Measurements from ENCODE around the gene ARPP21. TPM values are rescaled to one million over a fixed set of nuclear protein-coding genes. Genes with fewer than 3 reads are reported as not detected.

ARPP21 gene
- total RNA-seq, 2 donors from 2014 or later, result not detected

DNA sequence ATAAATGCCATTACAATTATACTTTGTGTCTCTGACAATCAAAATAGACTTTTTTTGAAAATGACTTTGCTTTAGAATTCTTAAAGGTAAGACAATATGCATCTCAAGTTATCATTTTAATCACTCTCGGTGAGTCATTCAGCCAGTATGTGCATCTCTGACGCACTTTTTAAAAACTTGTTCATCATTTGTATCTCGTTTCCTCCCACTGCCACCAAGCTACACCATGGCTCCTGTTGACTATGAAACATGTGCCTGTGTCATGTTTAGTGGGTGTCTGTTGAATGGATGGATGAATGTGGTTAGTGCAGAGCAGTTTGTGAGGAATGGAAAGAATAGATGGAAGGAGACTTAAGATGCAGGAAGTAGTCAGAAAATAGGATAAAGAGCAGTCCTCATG, 68.6 kb downstream of the ARPP21 start:
- Mint-ChIP-seq H3K27me3 (no peaks in the 10 kb centered on the region), H3K4me1 (no peaks in the 10 kb centered on the region), H3K36me3 (ENCODE audit: low read depth) (no peaks in the 10 kb centered on the region), H3K27ac (no peak overlapping the region), H3K4me3 (no peak overlapping the region)
- no peak for DNase-seq
- ATAC-seq, result no peak
- no peaks in the 10 kb centered on the region for H3K9me3 ChIP-seq (ENCODE audit: control insufficient read depth, low read length, poor library complexity, severe bottlenecking)

DNA sequence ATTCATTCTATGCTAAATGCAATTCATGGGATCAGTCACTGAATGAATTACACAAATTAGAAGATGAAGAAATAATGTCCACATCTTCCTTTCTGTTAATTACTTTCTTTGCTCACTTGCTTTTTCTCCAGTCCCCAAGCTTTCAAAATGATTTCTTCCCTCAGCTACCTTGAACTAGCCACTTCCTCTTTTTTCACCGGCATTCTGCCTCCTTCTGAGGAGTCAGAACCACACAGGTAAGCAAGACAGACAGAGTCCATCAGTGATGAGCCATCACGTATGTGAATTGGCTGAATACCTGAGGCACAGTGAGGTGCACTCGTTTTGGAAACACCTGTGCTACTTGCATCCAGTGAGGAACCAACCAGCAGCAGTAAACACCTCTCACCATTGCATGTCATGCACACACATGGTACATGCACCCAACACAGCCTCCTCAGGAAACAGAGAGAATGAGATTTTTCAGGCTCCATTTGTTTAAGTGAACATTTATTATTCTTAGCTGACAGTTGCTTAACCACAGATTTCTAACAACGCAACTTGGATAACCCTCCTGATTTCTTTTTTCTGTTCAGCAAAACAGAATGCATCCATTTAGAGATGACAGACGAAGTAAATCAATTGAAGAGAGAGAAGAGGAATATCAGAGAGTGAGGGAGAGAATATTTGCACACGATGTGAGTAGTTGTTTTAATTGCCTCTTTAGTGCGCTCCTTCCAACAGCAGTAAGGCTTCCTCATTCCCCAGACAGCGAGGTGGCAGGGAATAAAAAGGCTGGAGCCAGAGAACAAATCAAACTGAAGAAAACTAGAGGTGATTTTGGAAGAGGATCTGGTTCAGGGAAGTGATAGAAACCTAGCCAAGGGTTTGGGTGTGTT, 69.3 kb downstream of the ARPP21 start:
- no peaks in the 10 kb centered on the region for H3K9me3 ChIP-seq (ENCODE audit: control insufficient read depth, low read length, poor library complexity, severe bottlenecking)
- Mint-ChIP-seq H3K4me3 (no peak overlapping the region), H3K36me3 (ENCODE audit: low read depth) (no peaks in the 10 kb centered on the region), H3K27me3 (no peaks in the 10 kb centered on the region), H3K4me1 (no peaks in the 10 kb centered on the region), H3K27ac (no peak overlapping the region)
- ATAC-seq (no peak), DNase-seq (no peak)

- no peak overlapping the region for H3K27ac Mint-ChIP-seq
- ATAC-seq, result no peak
- H3K36me3 Mint-ChIP-seq (ENCODE audit: low read depth), result no peaks in the 10 kb centered on the region
- H3K4me3 Mint-ChIP-seq, result no peak overlapping the region
- H3K4me1 Mint-ChIP-seq, result no peaks in the 10 kb centered on the region
- no peak for DNase-seq
- H3K27me3 Mint-ChIP-seq, result no peaks in the 10 kb centered on the region
- no peaks in the 10 kb centered on the region for H3K9me3 ChIP-seq (ENCODE audit: control insufficient read depth, low read length, poor library complexity, severe bottlenecking)
These were observed 70.4 kb downstream of the ARPP21 start for GRCh38 chr3:35709691-35710090.

- H3K9me3 ChIP-seq (ENCODE audit: control insufficient read depth, low read length, poor library complexity, severe bottlenecking), result no peaks in the 10 kb centered on the region
- Mint-ChIP-seq H3K4me1 (no peaks in the 10 kb centered on the region), H3K4me3 (no peak overlapping the region), H3K36me3 (ENCODE audit: low read depth) (no peaks in the 10 kb centered on the region), H3K27ac (no peak overlapping the region), H3K27me3 (no peaks in the 10 kb centered on the region)
- ATAC-seq, result no peak
- no peak for DNase-seq
These were observed 71.2 kb downstream of the ARPP21 start for GRCh38 chr3:35710554-35710953.

- no peak overlapping the region for H3K4me3 Mint-ChIP-seq
- no peak for DNase-seq
- no peak overlapping the region for H3K27ac Mint-ChIP-seq
- no peaks in the 10 kb centered on the region for H3K27me3 Mint-ChIP-seq
- no peaks in the 10 kb centered on the region for H3K9me3 ChIP-seq (ENCODE audit: control insufficient read depth, low read length, poor library complexity, severe bottlenecking)
- no peaks in the 10 kb centered on the region for H3K36me3 Mint-ChIP-seq (ENCODE audit: low read depth)
- ATAC-seq, result no peak
- H3K4me1 Mint-ChIP-seq, result no peaks in the 10 kb centered on the region
These were observed 79.6 kb downstream of the ARPP21 start for GRCh38 chr3:35718921-35719320.

DNA sequence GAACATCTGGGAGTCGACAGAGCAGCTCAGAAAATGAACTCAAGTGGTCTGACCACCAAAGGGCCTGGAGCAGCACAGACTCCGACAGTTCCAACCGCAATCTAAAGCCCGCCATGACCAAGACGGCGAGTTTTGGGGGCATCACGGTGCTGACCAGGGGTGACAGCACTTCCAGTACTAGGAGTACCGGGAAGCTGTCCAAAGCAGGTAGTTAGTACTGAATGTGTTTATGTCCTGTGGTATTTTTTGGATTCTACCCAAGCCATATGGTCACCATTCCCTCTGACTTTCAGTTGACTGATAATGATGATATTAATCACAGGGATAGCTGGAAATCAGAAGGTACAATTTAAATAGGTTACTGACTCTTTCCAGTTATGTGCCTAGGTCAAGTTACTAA, 82.3 kb downstream of the ARPP21 start:
- no peaks in the 10 kb centered on the region for H3K36me3 Mint-ChIP-seq (ENCODE audit: low read depth)
- no peaks in the 10 kb centered on the region for H3K27me3 Mint-ChIP-seq
- H3K4me1 Mint-ChIP-seq, result no peaks in the 10 kb centered on the region
- H3K27ac Mint-ChIP-seq, result no peak overlapping the region
- H3K4me3 Mint-ChIP-seq, result no peak overlapping the region
- no peaks in the 10 kb centered on the region for H3K9me3 ChIP-seq (ENCODE audit: control insufficient read depth, low read length, poor library complexity, severe bottlenecking)
- DNase-seq (no peak), ATAC-seq (no peak)

- Mint-ChIP-seq H3K4me3 (no peak overlapping the region), H3K27ac (no peak overlapping the region), H3K4me1 (no peaks in the 10 kb centered on the region), H3K27me3 (no peaks in the 10 kb centered on the region), H3K36me3 (ENCODE audit: low read depth) (no peaks in the 10 kb centered on the region)
- H3K9me3 ChIP-seq (ENCODE audit: control insufficient read depth, low read length, poor library complexity, severe bottlenecking), result no peaks in the 10 kb centered on the region
- no peak for ATAC-seq
- no peak for DNase-seq
These were observed 83.6 kb downstream of the ARPP21 start for GRCh38 chr3:35722902-35723301.

- Mint-ChIP-seq H3K27me3 (no peaks in the 10 kb centered on the region), H3K4me1 (no peaks in the 10 kb centered on the region), H3K36me3 (ENCODE audit: low read depth) (no peaks in the 10 kb centered on the region), H3K4me3 (no peak overlapping the region), H3K27ac (no peak overlapping the region)
- DNase-seq (no peak), ATAC-seq (no peak)
- H3K9me3 ChIP-seq (ENCODE audit: control insufficient read depth, low read length, poor library complexity, severe bottlenecking), result no peaks in the 10 kb centered on the region
These were observed 84.3 kb downstream of the ARPP21 start for GRCh38 chr3:35723480-35724097.

DNA sequence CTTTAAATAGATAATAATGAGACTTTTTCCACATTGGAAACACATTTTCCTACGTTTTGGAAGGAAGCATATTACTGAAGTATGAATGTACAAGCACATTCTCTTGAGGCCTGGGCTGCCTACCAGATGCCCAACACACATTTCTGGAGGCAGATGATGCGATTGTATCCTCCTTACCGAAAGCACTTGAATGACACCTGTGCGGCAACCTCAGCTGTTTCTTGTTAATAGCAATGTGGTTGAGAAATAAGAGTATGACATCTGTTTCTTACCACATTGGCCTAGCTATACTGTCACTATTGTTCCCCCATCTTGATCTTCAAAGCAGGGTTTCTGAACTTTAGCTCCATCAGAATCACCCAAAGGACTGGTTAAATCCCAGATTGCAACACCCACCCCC, 84.8 kb downstream of the ARPP21 start:
- ATAC-seq, result no peak
- no peaks in the 10 kb centered on the region for H3K36me3 Mint-ChIP-seq (ENCODE audit: low read depth)
- no peak overlapping the region for H3K4me3 Mint-ChIP-seq
- H3K27me3 Mint-ChIP-seq, result no peaks in the 10 kb centered on the region
- no peak overlapping the region for H3K27ac Mint-ChIP-seq
- H3K4me1 Mint-ChIP-seq, result no peaks in the 10 kb centered on the region
- no peaks in the 10 kb centered on the region for H3K9me3 ChIP-seq (ENCODE audit: control insufficient read depth, low read length, poor library complexity, severe bottlenecking)
- DNase-seq, result no peak

DNA sequence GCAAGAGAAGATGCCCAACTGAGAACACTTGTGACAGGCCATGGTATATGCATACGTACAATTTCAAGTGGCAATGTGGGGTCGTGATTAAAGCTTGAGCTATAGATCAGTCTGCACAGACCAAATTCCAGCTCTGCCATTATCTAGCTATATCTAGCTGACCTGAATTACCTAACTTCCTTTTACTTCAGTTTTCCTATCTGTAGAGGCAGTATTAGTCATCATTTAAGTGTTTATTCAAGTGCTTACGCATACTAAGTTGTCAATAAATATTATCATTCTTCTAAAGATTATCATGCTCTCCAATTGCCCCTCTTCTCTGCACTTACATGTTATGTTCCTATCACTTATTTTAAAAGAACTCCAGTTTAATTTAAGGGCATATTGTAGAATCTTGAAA, 87.9 kb downstream of the ARPP21 start:
- no peaks in the 10 kb centered on the region for H3K27me3 Mint-ChIP-seq
- no peaks in the 10 kb centered on the region for H3K9me3 ChIP-seq (ENCODE audit: control insufficient read depth, low read length, poor library complexity, severe bottlenecking)
- H3K4me3 Mint-ChIP-seq, result no peak overlapping the region
- no peaks in the 10 kb centered on the region for H3K36me3 Mint-ChIP-seq (ENCODE audit: low read depth)
- no peaks in the 10 kb centered on the region for H3K4me1 Mint-ChIP-seq
- DNase-seq (no peak), ATAC-seq (no peak)
- no peak overlapping the region for H3K27ac Mint-ChIP-seq

DNA sequence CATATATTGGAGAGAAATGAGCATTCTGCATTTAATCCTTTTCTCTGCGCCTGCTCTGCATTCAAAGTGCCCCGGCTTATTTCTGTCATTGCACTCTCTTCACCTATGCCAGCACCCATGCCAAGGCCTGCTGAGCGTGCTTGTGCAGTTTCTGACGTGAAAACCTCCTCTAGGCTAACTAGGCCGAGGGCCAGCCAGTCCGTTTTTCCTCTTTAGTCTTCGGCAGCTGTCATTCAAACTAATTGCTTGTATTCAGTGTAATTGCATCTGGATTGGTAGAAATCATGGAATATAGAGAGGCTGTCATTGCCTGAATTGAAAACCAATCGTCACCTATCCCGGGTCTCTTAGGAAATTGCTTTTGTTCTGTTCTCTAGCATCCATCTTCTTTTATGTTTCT, 94.0 kb downstream of the ARPP21 start:
- DNase-seq (no peak), ATAC-seq (no peak)
- Mint-ChIP-seq H3K36me3 (ENCODE audit: low read depth) (no peaks in the 10 kb centered on the region), H3K4me1 (no peaks in the 10 kb centered on the region), H3K27me3 (no peaks in the 10 kb centered on the region), H3K4me3 (no peak overlapping the region), H3K27ac (no peak overlapping the region)
- no peaks in the 10 kb centered on the region for H3K9me3 ChIP-seq (ENCODE audit: control insufficient read depth, low read length, poor library complexity, severe bottlenecking)

DNA sequence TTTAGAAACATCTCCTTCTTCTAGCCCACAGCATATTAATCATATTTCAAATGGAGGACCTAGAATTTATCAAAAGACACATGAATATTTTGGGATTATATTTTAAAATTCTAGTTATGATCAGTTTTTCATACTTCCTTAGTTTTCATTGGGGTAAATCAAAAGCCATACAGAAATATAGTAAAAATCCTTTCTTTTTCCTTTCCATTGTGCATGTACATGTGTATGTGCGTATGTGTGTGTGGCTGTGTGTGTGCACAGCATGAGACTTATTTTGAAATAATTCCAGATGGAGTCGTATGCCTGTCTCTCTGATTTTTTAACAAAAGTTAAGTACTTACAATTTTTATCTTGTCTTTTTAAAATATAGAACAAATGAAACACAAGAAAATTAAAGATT, 94.5 kb downstream of the ARPP21 start:
- H3K27me3 Mint-ChIP-seq, result no peaks in the 10 kb centered on the region
- DNase-seq (no peak), ATAC-seq (no peak)
- no peak overlapping the region for H3K27ac Mint-ChIP-seq
- H3K9me3 ChIP-seq (ENCODE audit: control insufficient read depth, low read length, poor library complexity, severe bottlenecking), result no peaks in the 10 kb centered on the region
- H3K4me3 Mint-ChIP-seq, result no peak overlapping the region
- H3K4me1 Mint-ChIP-seq, result no peaks in the 10 kb centered on the region
- H3K36me3 Mint-ChIP-seq (ENCODE audit: low read depth), result no peaks in the 10 kb centered on the region

GRCh38 chr3:35737080-35737479, 97.8 kb downstream of the ARPP21 start:
- H3K4me3 Mint-ChIP-seq, result no peak overlapping the region

DNA sequence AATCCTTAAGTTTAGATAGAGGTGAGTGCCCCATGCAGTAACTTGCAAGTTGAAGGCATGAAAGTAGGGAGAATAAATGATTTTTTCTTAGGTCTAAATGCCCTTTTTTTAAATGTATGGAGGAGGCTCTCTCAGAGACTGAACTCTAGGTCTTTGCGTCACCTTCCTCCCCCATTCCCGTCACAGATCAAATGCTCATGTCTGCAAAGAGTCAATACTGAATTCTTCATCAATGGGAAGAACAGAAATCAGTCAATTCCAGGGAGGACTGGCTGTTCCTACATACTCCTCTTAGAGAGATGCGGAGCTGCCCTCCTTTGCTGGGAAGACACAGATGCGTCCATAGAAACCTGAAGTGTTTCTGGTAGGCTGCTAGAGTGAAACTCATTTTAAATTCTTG, 98.2 kb downstream of the ARPP21 start:
- Mint-ChIP-seq H3K4me3 (no peak overlapping the region), H3K27me3 (no peaks in the 10 kb centered on the region), H3K36me3 (ENCODE audit: low read depth) (no peaks in the 10 kb centered on the region), H3K4me1 (no peaks in the 10 kb centered on the region), H3K27ac (no peak overlapping the region)
- DNase-seq (no peak), ATAC-seq (no peak)
- no peaks in the 10 kb centered on the region for H3K9me3 ChIP-seq (ENCODE audit: control insufficient read depth, low read length, poor library complexity, severe bottlenecking)

More at GRCh38 chr3:35737080-35737479, 97.8 kb downstream of the ARPP21 start:
- H3K9me3 ChIP-seq (ENCODE audit: control insufficient read depth, low read length, poor library complexity, severe bottlenecking), result no peaks in the 10 kb centered on the region
- DNase-seq (no peak), ATAC-seq (no peak)
- Mint-ChIP-seq H3K36me3 (ENCODE audit: low read depth) (no peaks in the 10 kb centered on the region), H3K4me1 (no peaks in the 10 kb centered on the region), H3K27me3 (no peaks in the 10 kb centered on the region), H3K27ac (no peak overlapping the region)

All from T-helper 17 cell (primary cell).